Kidney (tissue), 14 donors: ENCODE results near the gene AKT1. TPM values are rescaled to one million over a fixed set of nuclear protein-coding genes. Genes with fewer than 3 reads are reported as not detected.

ENCODE experiments used
- DNase-seq, 5 donors: peaks; one replicate each; pipeline ENCODE4 v3.0.0-alpha.2; 2013 to 2020
- FAIRE-seq: peaks from 2 replicates; lab custom pipeline; 2012; peaks lifted over from hg19 to GRCh38; lab: Jason Lieb, UNC
- H3K27ac ChIP-seq, 2 donors: one replicate each; pipeline ENCODE4 v1.7.0; 2013; ENCODE audit warnings: low read depth in 2 of 2, low read length in 2 of 2, inconsistent platforms in 1 of 2
- H3K27me3 ChIP-seq: one replicate; pipeline ENCODE4 v1.7.1; 2013; ENCODE audit warnings: low read length, inconsistent platforms; ENCODE audit not compliant: control insufficient read depth, insufficient read depth
- H3K36me3 ChIP-seq, 3 donors: one replicate each; pipeline versions ENCODE4 v1.7.0 to v1.7.1; 2013; ENCODE audit warnings: low read length in 3 of 3, control low read depth in 1 of 3, inconsistent platforms in 1 of 3; ENCODE audit not compliant: insufficient read depth in 3 of 3, control insufficient read depth in 2 of 3
- H3K4me1 ChIP-seq, 3 donors: one replicate each; pipeline versions ENCODE4 v1.7.0 to v1.7.1; 2013; ENCODE audit warnings: low read length in 3 of 3, inconsistent platforms in 1 of 3, low read depth in 1 of 3; ENCODE audit not compliant: control insufficient read depth in 2 of 3, insufficient read depth in 2 of 3
- H3K4me3 ChIP-seq, 3 donors: one replicate each; pipeline versions ENCODE4 v1.7.0 to v1.8.1; 2013; ENCODE audit warnings: low read length in 3 of 3, control low read depth in 1 of 3, inconsistent platforms in 1 of 3
- H3K9ac ChIP-seq, 3 donors: one replicate each; pipeline versions ENCODE4 v1.7.0 to v1.7.1; 2013; ENCODE audit warnings: low read length in 3 of 3, control low read depth in 1 of 3, inconsistent platforms in 1 of 3
- H3K9me3 ChIP-seq, 3 donors: one replicate each; pipeline versions ENCODE4 v1.7.0 to v1.7.1; 2013; ENCODE audit warnings: low read length in 3 of 3, control low read depth in 1 of 3, inconsistent platforms in 1 of 3; ENCODE audit not compliant: control insufficient read depth in 2 of 3, insufficient read depth in 1 of 3
- CTCF ChIP-seq: IDR thresholded peaks from 3 replicates; pipeline ENCODE4 v1.5.1; 2012; ENCODE audit warnings: mild to moderate bottlenecking, moderate library complexity, borderline replicate concordance; ENCODE audit not compliant: insufficient read depth; ENCODE audit errors: extremely low read depth
- intact Hi-C: fragments of 100-400 bp; cut with DNase I; formaldehyde crosslinking; loops from one replicate; pipeline ENCODE4 v1.11.1; 2022
- polyA plus RNA-seq: library from polyadenylated mRNA; stranded (reverse); fragments of 350-450 nt; fragmentation: Illumina TruSeq; extraction: RNeasy Lipid Tissue Mini Kit (QIAGEN cat#74804); gene quantifications from one replicate; pipeline ENCODE4 v1.2.3, GENCODE V29; 2014; ENCODE audit warnings: low read depth, low replicate concordance; ENCODE audit not compliant: insufficient read depth
- total RNA-seq: library from RNA; stranded (reverse); fragmentation: NEBNext Ultra II Directional; extraction: Animal tissue kit (Norgen Biotek cat#: 25700); gene quantifications from one replicate; pipeline ENCODE4 v1.2.1, GENCODE V29; 2021
- donor health status: control.
- donor health status: control.
- donor health status: control.
- donor health status: control.
- donor health status: control.
- donor health status: DM: yes; HTN: yes; CAD: no.
- donor health status: Normal renal cell carcinoma (clear cell type).

The AKT1 gene
- total and polyA plus RNA-seq, 2 donors from 2014 or later: 70.6 to 125 TPM

- H3K4me1 ChIP-seq: peaks cover 0 to 23% (median 3%) of the 10 kb centered on the region in 3 donors
- no peak overlapping the region for H3K4me3 ChIP-seq
- intact Hi-C loops: no loop called here
- no peak for TF ChIP-seq CTCF
- no peak overlapping the region for H3K9ac ChIP-seq
- H3K9me3 ChIP-seq: no peaks in the 10 kb centered on the region
- DNase-seq (no peak), FAIRE-seq (no peak)
- H3K36me3 ChIP-seq: no peaks in the 10 kb centered on the region
- no peak overlapping the region for H3K27ac ChIP-seq
- H3K27me3 ChIP-seq: no peaks in the 10 kb centered on the region
These were observed 5.5 kb downstream of the AKT1 start for GRCh38 chr14:104789752-104790743.

- Histone ChIP-seq H3K27ac (no peak overlapping the region), H3K9me3 (no peaks in the 10 kb centered on the region), H3K9ac (no peak overlapping the region), H3K4me3 (no peak overlapping the region), H3K36me3 (no peaks in the 10 kb centered on the region), H3K4me1 (peaks cover 0 to 20% (median 3%) of the 10 kb centered on the region in 3 donors), H3K27me3 (no peaks in the 10 kb centered on the region)
- DNase-seq (no peak), FAIRE-seq (no peak)
- intact Hi-C loops: no loop called here
- TF ChIP-seq CTCF: no peak
These were observed 6.5 kb downstream of the AKT1 start for GRCh38 chr14:104788873-104789663.

GRCh38 chr14:104788161-104788818 lies 7.3 kb downstream of the AKT1 start:
- no peaks in the 10 kb centered on the region for H3K27me3 ChIP-seq
- H3K9me3 ChIP-seq: no peaks in the 10 kb centered on the region
- no peak overlapping the region for H3K4me3 ChIP-seq
- intact Hi-C loops: no loop called here
- FAIRE-seq: no peak
- no peak for DNase-seq
- H3K4me1 ChIP-seq: peaks cover 0 to 12% (median 3%) of the 10 kb centered on the region in 3 donors
- no peak overlapping the region for H3K9ac ChIP-seq
- H3K36me3 ChIP-seq: no peaks in the 10 kb centered on the region
- no peak overlapping the region for H3K27ac ChIP-seq
- TF ChIP-seq CTCF: no peak
